Activated CD4-positive, alpha-beta memory T cell treated with anti-CD3 and anti-CD28 coated beads, Interleukin-2, amount 10 ng/mL, durations not matched to agents 7 days and 5 days (primary cell): ENCODE measurements around the gene ROR1. TPM values are rescaled to one million over a fixed set of nuclear protein-coding genes. Genes with fewer than 3 reads are reported as not detected.

ENCODE experiments used
- CTCF ChIA-PET: fragments of 350-600 bp; sonication (Branson Sonifier 250); formaldehyde crosslinking; loops from one replicate; lab custom pipeline; 2021; ENCODE audit warnings: antibody characterized with exemption, inconsistent platforms; lab: Charles Lee
- POLR2A ChIA-PET: fragments of 350-600 bp; sonication (Branson Sonifier 250); formaldehyde crosslinking; loops from one replicate; lab custom pipeline; 2021; ENCODE audit warnings: antibody characterized with exemption; lab: Charles Lee
- DNase-seq: peaks from one replicate; pipeline ENCODE4 v3.0.0-alpha.2; 2020
- H3K27ac Mint-ChIP-seq: one replicate; pipeline ENCODE4 v1.8.0; 2021; ENCODE audit warnings: mild to moderate bottlenecking, mixed read lengths
- H3K27me3 Mint-ChIP-seq: one replicate; pipeline ENCODE4 v1.8.0; 2021; ENCODE audit warnings: mixed read lengths
- H3K36me3 Mint-ChIP-seq: one replicate; pipeline ENCODE4 v1.8.0; 2021; ENCODE audit warnings: low read depth, mixed read lengths
- H3K4me1 Mint-ChIP-seq: one replicate; pipeline ENCODE4 v1.8.0; 2021; ENCODE audit warnings: mixed read lengths
- H3K4me3 Mint-ChIP-seq: one replicate; pipeline ENCODE4 v1.8.0; 2021; ENCODE audit warnings: mild to moderate bottlenecking, mixed read lengths
- H3K9me3 Mint-ChIP-seq: one replicate; pipeline ENCODE4 v1.8.0; 2021; ENCODE audit warnings: mixed read lengths
- total RNA-seq, 2 experiments: library from RNA; stranded (reverse); gene quantifications; one replicate each; pipeline ENCODE4 v1.2.3, GENCODE V29; 2021

Gene ROR1
- total RNA-seq, 2 experiments from 2014 or later, result 0.10 TPM; not detected in 1

GRCh38 chr1:63987628-63988024 is 213.8 kb downstream of the ROR1 start:
- Mint-ChIP-seq H3K4me3 (no peak overlapping the region), H3K9me3 (no peaks in the 10 kb centered on the region), H3K27ac (no peak overlapping the region), H3K27me3 (peaks cover 2% of the 10 kb centered on the region), H3K4me1 (no peaks in the 10 kb centered on the region), H3K36me3 (no peaks in the 10 kb centered on the region)
- ChIA-PET POLR2A (no interaction called here), CTCF (no interaction called here)
- DNase-seq, result no peak

- Mint-ChIP-seq H3K9me3 (no peaks in the 10 kb centered on the region), H3K4me3 (no peak overlapping the region), H3K27me3 (peaks cover 5% of the 10 kb centered on the region), H3K27ac (no peak overlapping the region), H3K36me3 (no peaks in the 10 kb centered on the region), H3K4me1 (no peaks in the 10 kb centered on the region)
- ChIA-PET POLR2A (no interaction called here), CTCF (no interaction called here)
- DNase-seq, result no peak
Observed at GRCh38 chr1:63988941-63989340, 215.1 kb downstream of the ROR1 start.

- CTCF ChIA-PET, result no interaction called here
- no peak for DNase-seq
- POLR2A ChIA-PET, result no interaction called here
- Mint-ChIP-seq H3K9me3 (no peaks in the 10 kb centered on the region), H3K27me3 (peaks cover 2% of the 10 kb centered on the region), H3K27ac (no peak overlapping the region), H3K36me3 (no peaks in the 10 kb centered on the region), H3K4me1 (no peaks in the 10 kb centered on the region), H3K4me3 (no peak overlapping the region)
Observed at GRCh38 chr1:63991685-63992084, 217.9 kb downstream of the ROR1 start.

- Mint-ChIP-seq H3K27ac (no peak overlapping the region), H3K4me3 (no peak overlapping the region), H3K36me3 (no peaks in the 10 kb centered on the region), H3K4me1 (no peaks in the 10 kb centered on the region), H3K27me3 (peaks cover 7% of the 10 kb centered on the region), H3K9me3 (no peaks in the 10 kb centered on the region)
- no peak for DNase-seq
- ChIA-PET CTCF (no interaction called here), POLR2A (no interaction called here)
Observed at GRCh38 chr1:64000021-64000420, 226.2 kb downstream of the ROR1 start.

GRCh38 chr1:64001038-64001437 is 227.2 kb downstream of the ROR1 start:
- Mint-ChIP-seq H3K4me1 (no peaks in the 10 kb centered on the region), H3K36me3 (no peaks in the 10 kb centered on the region), H3K9me3 (no peaks in the 10 kb centered on the region), H3K27ac (no peak overlapping the region), H3K27me3 (peaks cover 7% of the 10 kb centered on the region), H3K4me3 (no peak overlapping the region)
- ChIA-PET POLR2A (no interaction called here), CTCF (no interaction called here)
- no peak for DNase-seq

- no peak for DNase-seq
- Mint-ChIP-seq H3K27me3 (no peaks in the 10 kb centered on the region), H3K36me3 (no peaks in the 10 kb centered on the region), H3K27ac (no peak overlapping the region), H3K9me3 (no peaks in the 10 kb centered on the region), H3K4me3 (no peak overlapping the region), H3K4me1 (peaks cover 6% of the 10 kb centered on the region)
- ChIA-PET POLR2A (no interaction called here), CTCF (interaction anchor here (1.6 kb wide), 1 partner anchor 85 kb away, joined by 3 read pairs; no protein-coding TSS in a partner anchor)
Observed at GRCh38 chr1:64004451-64005025, 230.7 kb downstream of the ROR1 start.

- peaks cover 1% of the 10 kb centered on the region for H3K27me3 Mint-ChIP-seq
- H3K36me3 Mint-ChIP-seq, result no peaks in the 10 kb centered on the region
- H3K9me3 Mint-ChIP-seq, result peaks cover 2% of the 10 kb centered on the region
- H3K4me1 Mint-ChIP-seq, result peaks cover 6% of the 10 kb centered on the region
- POLR2A ChIA-PET, result no interaction called here
- no peak overlapping the region for H3K4me3 Mint-ChIP-seq
- CTCF ChIA-PET, result no interaction called here
- no peak for DNase-seq
- H3K27ac Mint-ChIP-seq, result no peak overlapping the region
Observed at GRCh38 chr1:64005801-64006200, 232.0 kb downstream of the ROR1 start.

GRCh38 chr1:64006276-64007051 is 232.6 kb downstream of the ROR1 start:
- CTCF ChIA-PET, result no interaction called here
- H3K27me3 Mint-ChIP-seq, result peaks cover 1% of the 10 kb centered on the region
- H3K36me3 Mint-ChIP-seq, result no peaks in the 10 kb centered on the region
- POLR2A ChIA-PET, result no interaction called here
- DNase-seq, result no peak
- H3K4me1 Mint-ChIP-seq, result peaks cover 6% of the 10 kb centered on the region
- H3K9me3 Mint-ChIP-seq, result peaks cover 2% of the 10 kb centered on the region
- H3K27ac Mint-ChIP-seq, result no peak overlapping the region
- no peak overlapping the region for H3K4me3 Mint-ChIP-seq

- H3K9me3 Mint-ChIP-seq, result peaks cover 2% of the 10 kb centered on the region
- H3K4me1 Mint-ChIP-seq, result peaks cover 6% of the 10 kb centered on the region
- ChIA-PET POLR2A (no interaction called here), CTCF (no interaction called here)
- H3K36me3 Mint-ChIP-seq, result no peaks in the 10 kb centered on the region
- no peak overlapping the region for H3K4me3 Mint-ChIP-seq
- no peak for DNase-seq
- H3K27ac Mint-ChIP-seq, result no peak overlapping the region
- H3K27me3 Mint-ChIP-seq, result peaks cover 4% of the 10 kb centered on the region
Observed at GRCh38 chr1:64010316-64010715, 236.5 kb downstream of the ROR1 start.

- CTCF ChIA-PET, result no interaction called here
- peaks cover 4% of the 10 kb centered on the region for H3K27me3 Mint-ChIP-seq
- H3K36me3 Mint-ChIP-seq, result no peaks in the 10 kb centered on the region
- peaks cover 3% of the 10 kb centered on the region for H3K4me1 Mint-ChIP-seq
- no peak overlapping the region for H3K27ac Mint-ChIP-seq
- POLR2A ChIA-PET, result no interaction called here
- DNase-seq, result no peak
- no peak overlapping the region for H3K4me3 Mint-ChIP-seq
- peaks cover 2% of the 10 kb centered on the region for H3K9me3 Mint-ChIP-seq
Observed at GRCh38 chr1:64013395-64013794, 239.6 kb downstream of the ROR1 start.

GRCh38 chr1:64019818-64020217 is 246.0 kb downstream of the ROR1 start:
- no peaks in the 10 kb centered on the region for H3K27me3 Mint-ChIP-seq
- no peak overlapping the region for H3K4me3 Mint-ChIP-seq
- no peaks in the 10 kb centered on the region for H3K9me3 Mint-ChIP-seq
- DNase-seq, result no peak
- H3K36me3 Mint-ChIP-seq, result no peaks in the 10 kb centered on the region
- POLR2A ChIA-PET, result no interaction called here
- H3K27ac Mint-ChIP-seq, result no peak overlapping the region
- CTCF ChIA-PET, result interaction anchor here (1.2 kb wide), 1 partner anchor 117 kb away, joined by 3 read pairs; no protein-coding TSS in a partner anchor
- peaks cover 9% of the 10 kb centered on the region for H3K4me1 Mint-ChIP-seq

GRCh38 chr1:64021066-64021465 is 247.2 kb downstream of the ROR1 start:
- no peaks in the 10 kb centered on the region for H3K9me3 Mint-ChIP-seq
- H3K36me3 Mint-ChIP-seq, result no peaks in the 10 kb centered on the region
- no peak overlapping the region for H3K4me3 Mint-ChIP-seq
- H3K4me1 Mint-ChIP-seq, result peaks cover 9% of the 10 kb centered on the region
- ChIA-PET POLR2A (no interaction called here), CTCF (interaction anchor here (1.2 kb wide), 1 partner anchor 116 kb away, joined by 3 read pairs; no protein-coding TSS in a partner anchor)
- H3K27ac Mint-ChIP-seq, result no peak overlapping the region
- no peaks in the 10 kb centered on the region for H3K27me3 Mint-ChIP-seq
- DNase-seq, result no peak

- DNase-seq, result no peak
- Mint-ChIP-seq H3K27ac (no peak overlapping the region), H3K27me3 (peaks cover 1% of the 10 kb centered on the region), H3K4me1 (peaks cover under 1% of the 10 kb centered on the region), H3K4me3 (no peak overlapping the region), H3K9me3 (no peaks in the 10 kb centered on the region), H3K36me3 (no peaks in the 10 kb centered on the region)
- ChIA-PET CTCF (no interaction called here), POLR2A (no interaction called here)
Observed at GRCh38 chr1:64025051-64025450, 251.2 kb downstream of the ROR1 start.

- no peak overlapping the region for H3K27ac Mint-ChIP-seq
- peaks cover 1% of the 10 kb centered on the region for H3K27me3 Mint-ChIP-seq
- H3K9me3 Mint-ChIP-seq, result no peaks in the 10 kb centered on the region
- H3K4me3 Mint-ChIP-seq, result no peak overlapping the region
- no peaks in the 10 kb centered on the region for H3K36me3 Mint-ChIP-seq
- no peak for DNase-seq
- POLR2A ChIA-PET, result no interaction called here
- H3K4me1 Mint-ChIP-seq, result no peaks in the 10 kb centered on the region
- CTCF ChIA-PET, result no interaction called here
Observed at GRCh38 chr1:64029037-64029436, 255.2 kb downstream of the ROR1 start.
